Effector CD8-positive, alpha-beta T cell (primary cell): ENCODE measurements around the gene HOXC5.
A peak's percentile ranks its signal among the peaks of the same experiment; 100 is the strongest.

Experiments
- DNase-seq: peaks from one replicate; lab custom pipeline; 2025; lab: John Stamatoyannopoulos, UW
- total RNA-seq, 4 experiments: gene quantifications; one replicate each; lab custom pipeline; 2026; lab: John Stamatoyannopoulos, UW

HOXC5 gene
- total RNA-seq: 0 reads per million in 4 experiments

- peak; percentile 46 for DNase-seq
These were observed at the start of gene HOXC5 for GRCh38 chr12:54032627-54033100. TSS of gene HOXC5 (plus strand) at chr12:54033050. CDS start at chr12:54033123, 73 bp downstream.

- DNase-seq: no peak
These were observed 49.3 kb upstream of the HOXC5 start for GRCh38 chr12:53983568-53983949.

- no peak for DNase-seq
These were observed 48.8 kb upstream of the HOXC5 start for GRCh38 chr12:53983950-53984572.

- peak; percentile 48 for DNase-seq
These were observed 47.8 kb upstream of the HOXC5 start, which contains the start of gene HOXC10 for GRCh38 chr12:53984901-53985691. TSS of gene HOXC10 (plus strand) at chr12:53985146. CDS start at chr12:53985260, 114 bp downstream.

- DNase-seq: no peak
These were observed 47.2 kb upstream of the HOXC5 start for GRCh38 chr12:53985692-53985993.

- no peak for DNase-seq
These were observed 46.7 kb upstream of the HOXC5 start for GRCh38 chr12:53985994-53986685.

- DNase-seq: no peak
These were observed 46.0 kb upstream of the HOXC5 start for GRCh38 chr12:53986686-53987483.

- no peak for DNase-seq
These were observed 45.0 kb upstream of the HOXC5 start for GRCh38 chr12:53987787-53988230.

GRCh38 chr12:53988541-53989226 is 44.2 kb upstream of the HOXC5 start:
- DNase-seq: no peak

- no peak for DNase-seq
These were observed 43.4 kb upstream of the HOXC5 start for GRCh38 chr12:53989227-53990113.

- no peak for DNase-seq
These were observed 42.4 kb upstream of the HOXC5 start for GRCh38 chr12:53990311-53991076.

GRCh38 chr12:53991077-53991460 is 41.8 kb upstream of the HOXC5 start:
- no peak for DNase-seq

- no peak for DNase-seq
These were observed 40.4 kb upstream of the HOXC5 start for GRCh38 chr12:53992377-53992889.

- no peak for DNase-seq
These were observed 39.5 kb upstream of the HOXC5 start for GRCh38 chr12:53993162-53994008.

- DNase-seq: no peak
These were observed 38.9 kb upstream of the HOXC5 start for GRCh38 chr12:53994009-53994263.

GRCh38 chr12:53994264-53995001 is 38.4 kb upstream of the HOXC5 start:
- no peak for DNase-seq

GRCh38 chr12:53995002-53995377 is 37.9 kb upstream of the HOXC5 start:
- DNase-seq: no peak
